H9 (cell line): Measurements from ENCODE around the gene CLBA1. TPM values are rescaled to one million over a fixed set of nuclear protein-coding genes. Genes with fewer than 3 reads are reported as not detected.

Experiments
- DNase-seq: peaks from one replicate; pipeline ENCODE4 v3.0.0-alpha.2; 2017
- H2AFZ ChIP-seq: one replicate; pipeline ENCODE4 v1.6.1; 2013; ENCODE audit warnings: mild to moderate bottlenecking, low read length, control low read depth, moderate library complexity
- H2AK5ac ChIP-seq: 2 replicates; pipeline ENCODE4 v1.6.1; 2013; ENCODE audit warnings: low read length, control low read depth, mixed read lengths; ENCODE audit not compliant: insufficient read length
- H2BK120ac ChIP-seq: one replicate; pipeline ENCODE4 v1.6.1; 2013; ENCODE audit warnings: low read depth, mild to moderate bottlenecking, low read length, control low read depth, inconsistent platforms; ENCODE audit not compliant: poor library complexity, severe bottlenecking
- H2BK12ac ChIP-seq: 2 replicates; pipeline ENCODE4 v1.6.1; 2013; ENCODE audit warnings: low read length, control low read depth, mixed read lengths, low read depth; ENCODE audit not compliant: insufficient read length
- H2BK15ac ChIP-seq: 2 replicates; pipeline ENCODE4 v1.6.1; 2013; ENCODE audit warnings: low read depth, low read length, control low read depth
- H2BK20ac ChIP-seq: one replicate; pipeline ENCODE4 v1.6.1; 2013; ENCODE audit warnings: low read depth, mild to moderate bottlenecking, low read length, control low read depth, inconsistent platforms; ENCODE audit not compliant: poor library complexity, severe bottlenecking
- H2BK5ac ChIP-seq: 2 replicates; pipeline ENCODE4 v1.6.1; 2013; ENCODE audit warnings: low read length, control low read depth, mixed read lengths; ENCODE audit not compliant: insufficient read length
- H3K14ac ChIP-seq: 2 replicates; pipeline ENCODE4 v1.6.1; 2013; ENCODE audit warnings: low read length, control low read depth; ENCODE audit not compliant: insufficient read depth
- H3K18ac ChIP-seq: 2 replicates; pipeline ENCODE4 v1.6.1; 2013; ENCODE audit warnings: low read depth, mild to moderate bottlenecking, mixed read lengths, low read length, control low read depth; ENCODE audit not compliant: insufficient read length
- H3K23ac ChIP-seq: 2 replicates; pipeline ENCODE4 v1.6.1; 2013; ENCODE audit warnings: low read length, control low read depth, mixed read lengths, low read depth; ENCODE audit not compliant: insufficient read length
- H3K23me2 ChIP-seq: 2 replicates; pipeline ENCODE4 v1.6.1; 2013; ENCODE audit warnings: low read depth, mild to moderate bottlenecking, mixed read lengths, low read length, control low read depth; ENCODE audit not compliant: insufficient read length, poor library complexity, severe bottlenecking
- H3K27ac ChIP-seq: 2 replicates; pipeline ENCODE4 v1.5.1; 2013; ENCODE audit warnings: low read length, control low read depth, mixed read lengths, low read depth; ENCODE audit not compliant: insufficient read length
- H3K27me3 ChIP-seq: 2 replicates; pipeline ENCODE4 v1.6.1; 2013; ENCODE audit warnings: low read length, control low read depth, inconsistent platforms; ENCODE audit not compliant: insufficient read depth
- H3K4ac ChIP-seq: 2 replicates; pipeline ENCODE4 v1.6.1; 2013; ENCODE audit warnings: low read depth, mild to moderate bottlenecking, control low read depth, inconsistent platforms, low read length, moderate library complexity
- H3K4me1 ChIP-seq: 2 replicates; pipeline ENCODE4 v1.6.1; 2013; ENCODE audit warnings: low read length, control low read depth, inconsistent platforms; ENCODE audit not compliant: insufficient read depth
- H3K4me2 ChIP-seq: 2 replicates; pipeline ENCODE4 v1.6.1; 2013; ENCODE audit warnings: low read length, control low read depth, mixed read lengths; ENCODE audit not compliant: insufficient read length, insufficient read depth
- H3K56ac ChIP-seq: 2 replicates; pipeline ENCODE4 v1.6.1; 2013; ENCODE audit warnings: low read depth, mild to moderate bottlenecking, mixed read lengths, low read length, control low read depth; ENCODE audit not compliant: insufficient read length
- H3K79me1 ChIP-seq: 2 replicates; pipeline ENCODE4 v1.6.1; 2013; ENCODE audit warnings: low read depth, mild to moderate bottlenecking, moderate library complexity, low read length, control low read depth, inconsistent platforms; ENCODE audit not compliant: insufficient read depth, poor library complexity, severe bottlenecking
- H3K79me2 ChIP-seq: 2 replicates; pipeline ENCODE4 v1.6.1; 2013; ENCODE audit warnings: low read length, control low read depth, inconsistent platforms; ENCODE audit not compliant: insufficient read depth
- H3K9ac ChIP-seq: 2 replicates; pipeline ENCODE4 v1.6.1; 2013; ENCODE audit warnings: low read length, control low read depth, mixed read lengths; ENCODE audit not compliant: insufficient read length; ENCODE audit errors: extremely low read depth
- H3K9me3 ChIP-seq: one replicate; pipeline ENCODE4 v1.6.1; 2013; ENCODE audit warnings: low read depth, low read length, inconsistent platforms; ENCODE audit not compliant: control insufficient read depth
- H3T11ph ChIP-seq: one replicate; pipeline ENCODE4 v1.6.1; 2013; ENCODE audit warnings: mild to moderate bottlenecking, low read length, control low read depth, inconsistent platforms
- H4K20me1 ChIP-seq: one replicate; pipeline ENCODE4 v1.6.1; 2013; ENCODE audit not compliant: control insufficient read depth, insufficient read length, insufficient read depth
- H4K5ac ChIP-seq: 2 replicates; pipeline ENCODE4 v1.6.1; 2013; ENCODE audit warnings: low read depth, mild to moderate bottlenecking, mixed read lengths, low read length, control low read depth; ENCODE audit not compliant: insufficient read length
- H4K8ac ChIP-seq: replicated peaks from 2 replicates; pipeline ENCODE4 v1.6.1; 2013; ENCODE audit warnings: low read length, control low read depth, mixed read lengths, low read depth; ENCODE audit not compliant: insufficient read length
- H4K91ac ChIP-seq: 2 replicates; pipeline ENCODE4 v1.6.1; 2013; ENCODE audit warnings: low read depth, mild to moderate bottlenecking, moderate library complexity, mixed read lengths, low read length, control low read depth; ENCODE audit not compliant: insufficient read length
- H3K27ac Mint-ChIP-seq, 3 experiments: 2 replicates in 2 of 3; 3 replicates in 1 of 3; pipeline ENCODE4 v1.8.0; 2020 to 2021; ENCODE audit warnings: mixed read lengths in 3 of 3, mild to moderate bottlenecking in 1 of 3, moderate library complexity in 1 of 3
- H3K27me3 Mint-ChIP-seq: 2 replicates; pipeline ENCODE4 v1.8.0; 2021; ENCODE audit warnings: low read depth, mild to moderate bottlenecking, moderate library complexity, mixed read lengths
- H3K36me3 Mint-ChIP-seq, 3 experiments: 2 replicates in 2 of 3; 3 replicates in 1 of 3; pipeline ENCODE4 v1.8.0; 2020 to 2021; ENCODE audit warnings: low read depth in 3 of 3, mixed read lengths in 3 of 3; ENCODE audit not compliant: insufficient read depth in 1 of 3
- H3K4me1 Mint-ChIP-seq, 2 experiments: 2 replicates each; pipeline ENCODE4 v1.8.0; 2020; ENCODE audit warnings: mixed read lengths in 2 of 2
- H3K4me3 Mint-ChIP-seq, 2 experiments: 2 replicates in 1 of 2; 3 replicates in 1 of 2; pipeline ENCODE4 v1.8.0; 2020 to 2021; ENCODE audit warnings: mild to moderate bottlenecking in 2 of 2, mixed read lengths in 2 of 2, moderate library complexity in 1 of 2
- H3K9me3 Mint-ChIP-seq, 2 experiments: 2 replicates in 1 of 2; 3 replicates in 1 of 2; pipeline ENCODE4 v1.8.0; 2020; ENCODE audit warnings: mild to moderate bottlenecking in 2 of 2, mixed read lengths in 2 of 2, moderate library complexity in 1 of 2
- CTCF ChIP-seq: fragments of 200-600 bp; sonication (generic); conservative IDR thresholded peaks from 3 replicates; pipeline ENCODE4 v1.8.0; 2021; ENCODE audit warnings: antibody characterized with exemption, mild to moderate bottlenecking
- WGBS: extraction: QIAGEN DNeasy Blood & Tissue Kit; methylation state at CpG from one replicate; pipeline ENCODE4 v1.1.7; 2013; ENCODE audit warnings: missing lambda C conversion rate, low lambda C conversion rate, mixed read lengths; ENCODE audit not compliant: insufficient read length; ENCODE audit errors: extremely low coverage; 5-methylcytosine and 5-hydroxymethylcytosine counted together
- total RNA-seq: library from RNA; stranded (reverse); gene quantifications from 2 replicates; pipeline ENCODE4 v1.2.1, GENCODE V29; 2021

Gene CLBA1
- total RNA-seq, 1 experiment from 2014 or later, result 2.4 TPM

GRCh38 chr14:105019861-105020814 is 34.5 kb downstream of the CLBA1 start:
- Mint-ChIP-seq H3K4me1 (peaks cover 56 to 64% of the 10 kb centered on the region in 2 experiments), H3K4me3 (peak overlapping the region; percentile 88 to 96)
- no CpG with 5 or more reads among the region's 75 CpGs for WGBS

More at GRCh38 chr14:105019861-105020814, 34.5 kb downstream of the CLBA1 start:
- Histone ChIP-seq H2BK5ac (no peak overlapping the region), H3K27me3 (no peaks in the 10 kb centered on the region), H2AFZ (no peak overlapping the region), H2BK15ac (no peak overlapping the region), H2BK120ac (no peak overlapping the region), H3K14ac (peak overlapping the region; percentile 97; the same call in 1 of the 2 replicates), H4K5ac (no peak overlapping the region), H3K23me2 (peaks cover 13% of the 10 kb centered on the region), H2BK12ac (no peak overlapping the region), H4K91ac (no peak overlapping the region), H4K20me1 (peaks cover 3% of the 10 kb centered on the region), H2AK5ac (no peak overlapping the region), H3K27ac (no peak overlapping the region), H3T11ph (no peak overlapping the region), H3K4me2 (peak overlapping the region; percentile 93), H3K9ac (peak overlapping the region; percentile 68), H3K79me1 (peaks cover 20% of the 10 kb centered on the region), H3K4me1 (peaks cover 5% of the 10 kb centered on the region; the same call in 1 of the 2 replicates), H3K79me2 (peaks cover 47% of the 10 kb centered on the region), H3K4ac (no peak overlapping the region), H4K8ac (no peak overlapping the region), H3K56ac (no peak overlapping the region), H3K9me3 (no peaks in the 10 kb centered on the region), H3K18ac (no peak overlapping the region), H2BK20ac (no peak overlapping the region), H3K23ac (no peak overlapping the region)
- peaks cover 0 to 5% of the 10 kb centered on the region in 2 experiments; a peak in 2 of 5 replicates for H3K9me3 Mint-ChIP-seq
- peaks cover 9 to 26% (median 23%) of the 10 kb centered on the region in 3 experiments; a peak in 6 of 7 replicates for H3K36me3 Mint-ChIP-seq
- peak overlapping the region; percentile 24 to 93 (median 91); a peak in 5 of 7 replicates for H3K27ac Mint-ChIP-seq
- no peak for TF ChIP-seq CTCF
- peaks cover 3% of the 10 kb centered on the region for H3K27me3 Mint-ChIP-seq
- DNase-seq, result no peak
